ENCODE data around the gene NUDCD3. TPM values are rescaled to one million over a fixed set of nuclear protein-coding genes. Genes with fewer than 3 reads are reported as not detected.

NUDCD3 gene
- total and polyA plus RNA-seq, 2 experiments from 2014 or later = 35.7 to 42.7 TPM

DNA sequence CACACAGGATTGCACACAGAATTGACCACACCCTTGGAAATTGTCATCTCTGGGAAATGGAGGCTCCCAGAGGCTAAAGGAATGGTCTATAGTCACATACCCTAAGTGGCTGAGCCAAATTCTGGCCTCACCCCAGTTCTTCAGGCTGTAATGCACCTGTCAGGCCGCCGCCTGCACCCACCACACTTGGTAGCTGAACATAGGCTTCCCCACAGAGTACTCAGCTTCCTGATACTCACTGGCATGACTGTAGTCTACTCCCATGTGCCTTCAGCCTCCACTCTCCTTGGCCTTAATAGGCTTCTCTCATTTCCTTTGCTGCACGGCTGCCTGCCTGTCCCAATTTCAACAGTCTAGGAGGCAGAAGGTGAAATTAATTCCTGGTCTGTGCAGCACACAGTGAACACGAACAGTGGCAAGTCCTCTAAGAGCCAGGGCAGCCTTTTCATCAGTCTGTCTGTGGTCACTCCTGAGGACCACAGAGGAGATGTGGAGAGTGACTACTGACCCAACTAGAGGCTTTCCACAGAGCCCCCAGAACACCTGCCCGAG is 42.5 kb downstream of the NUDCD3 start:
- no peak for TF ChIP-seq EZH2phosphoT487 (IDR thresholded peaks at IDR 0.05; ENCODE audit: unreplicated experiment)
- TF ChIP-seq, protein P1, sequence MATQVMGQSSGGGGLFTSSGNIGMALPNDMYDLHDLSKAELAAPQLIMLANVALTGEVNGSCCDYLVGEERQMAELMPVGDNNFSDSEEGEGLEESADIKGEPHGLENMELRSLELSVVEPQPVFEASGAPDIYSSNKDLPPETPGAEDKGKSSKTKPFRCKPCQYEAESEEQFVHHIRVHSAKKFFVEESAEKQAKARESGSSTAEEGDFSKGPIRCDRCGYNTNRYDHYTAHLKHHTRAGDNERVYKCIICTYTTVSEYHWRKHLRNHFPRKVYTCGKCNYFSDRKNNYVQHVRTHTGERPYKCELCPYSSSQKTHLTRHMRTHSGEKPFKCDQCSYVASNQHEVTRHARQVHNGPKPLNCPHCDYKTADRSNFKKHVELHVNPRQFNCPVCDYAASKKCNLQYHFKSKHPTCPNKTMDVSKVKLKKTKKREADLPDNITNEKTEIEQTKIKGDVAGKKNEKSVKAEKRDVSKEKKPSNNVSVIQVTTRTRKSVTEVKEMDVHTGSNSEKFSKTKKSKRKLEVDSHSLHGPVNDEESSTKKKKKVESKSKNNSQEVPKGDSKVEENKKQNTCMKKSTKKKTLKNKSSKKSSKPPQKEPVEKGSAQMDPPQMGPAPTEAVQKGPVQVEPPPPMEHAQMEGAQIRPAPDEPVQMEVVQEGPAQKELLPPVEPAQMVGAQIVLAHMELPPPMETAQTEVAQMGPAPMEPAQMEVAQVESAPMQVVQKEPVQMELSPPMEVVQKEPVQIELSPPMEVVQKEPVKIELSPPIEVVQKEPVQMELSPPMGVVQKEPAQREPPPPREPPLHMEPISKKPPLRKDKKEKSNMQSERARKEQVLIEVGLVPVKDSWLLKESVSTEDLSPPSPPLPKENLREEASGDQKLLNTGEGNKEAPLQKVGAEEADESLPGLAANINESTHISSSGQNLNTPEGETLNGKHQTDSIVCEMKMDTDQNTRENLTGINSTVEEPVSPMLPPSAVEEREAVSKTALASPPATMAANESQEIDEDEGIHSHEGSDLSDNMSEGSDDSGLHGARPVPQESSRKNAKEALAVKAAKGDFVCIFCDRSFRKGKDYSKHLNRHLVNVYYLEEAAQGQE (IDR thresholded peaks at IDR 0.05; ENCODE audit: unreplicated experiment) = no peak
- no peak for TF ChIP-seq CREB1 (CRISPR knock-in tag; IDR thresholded peaks at IDR 0.05; ENCODE audit: low read depth)
- TF ChIP-seq, protein P2, sequence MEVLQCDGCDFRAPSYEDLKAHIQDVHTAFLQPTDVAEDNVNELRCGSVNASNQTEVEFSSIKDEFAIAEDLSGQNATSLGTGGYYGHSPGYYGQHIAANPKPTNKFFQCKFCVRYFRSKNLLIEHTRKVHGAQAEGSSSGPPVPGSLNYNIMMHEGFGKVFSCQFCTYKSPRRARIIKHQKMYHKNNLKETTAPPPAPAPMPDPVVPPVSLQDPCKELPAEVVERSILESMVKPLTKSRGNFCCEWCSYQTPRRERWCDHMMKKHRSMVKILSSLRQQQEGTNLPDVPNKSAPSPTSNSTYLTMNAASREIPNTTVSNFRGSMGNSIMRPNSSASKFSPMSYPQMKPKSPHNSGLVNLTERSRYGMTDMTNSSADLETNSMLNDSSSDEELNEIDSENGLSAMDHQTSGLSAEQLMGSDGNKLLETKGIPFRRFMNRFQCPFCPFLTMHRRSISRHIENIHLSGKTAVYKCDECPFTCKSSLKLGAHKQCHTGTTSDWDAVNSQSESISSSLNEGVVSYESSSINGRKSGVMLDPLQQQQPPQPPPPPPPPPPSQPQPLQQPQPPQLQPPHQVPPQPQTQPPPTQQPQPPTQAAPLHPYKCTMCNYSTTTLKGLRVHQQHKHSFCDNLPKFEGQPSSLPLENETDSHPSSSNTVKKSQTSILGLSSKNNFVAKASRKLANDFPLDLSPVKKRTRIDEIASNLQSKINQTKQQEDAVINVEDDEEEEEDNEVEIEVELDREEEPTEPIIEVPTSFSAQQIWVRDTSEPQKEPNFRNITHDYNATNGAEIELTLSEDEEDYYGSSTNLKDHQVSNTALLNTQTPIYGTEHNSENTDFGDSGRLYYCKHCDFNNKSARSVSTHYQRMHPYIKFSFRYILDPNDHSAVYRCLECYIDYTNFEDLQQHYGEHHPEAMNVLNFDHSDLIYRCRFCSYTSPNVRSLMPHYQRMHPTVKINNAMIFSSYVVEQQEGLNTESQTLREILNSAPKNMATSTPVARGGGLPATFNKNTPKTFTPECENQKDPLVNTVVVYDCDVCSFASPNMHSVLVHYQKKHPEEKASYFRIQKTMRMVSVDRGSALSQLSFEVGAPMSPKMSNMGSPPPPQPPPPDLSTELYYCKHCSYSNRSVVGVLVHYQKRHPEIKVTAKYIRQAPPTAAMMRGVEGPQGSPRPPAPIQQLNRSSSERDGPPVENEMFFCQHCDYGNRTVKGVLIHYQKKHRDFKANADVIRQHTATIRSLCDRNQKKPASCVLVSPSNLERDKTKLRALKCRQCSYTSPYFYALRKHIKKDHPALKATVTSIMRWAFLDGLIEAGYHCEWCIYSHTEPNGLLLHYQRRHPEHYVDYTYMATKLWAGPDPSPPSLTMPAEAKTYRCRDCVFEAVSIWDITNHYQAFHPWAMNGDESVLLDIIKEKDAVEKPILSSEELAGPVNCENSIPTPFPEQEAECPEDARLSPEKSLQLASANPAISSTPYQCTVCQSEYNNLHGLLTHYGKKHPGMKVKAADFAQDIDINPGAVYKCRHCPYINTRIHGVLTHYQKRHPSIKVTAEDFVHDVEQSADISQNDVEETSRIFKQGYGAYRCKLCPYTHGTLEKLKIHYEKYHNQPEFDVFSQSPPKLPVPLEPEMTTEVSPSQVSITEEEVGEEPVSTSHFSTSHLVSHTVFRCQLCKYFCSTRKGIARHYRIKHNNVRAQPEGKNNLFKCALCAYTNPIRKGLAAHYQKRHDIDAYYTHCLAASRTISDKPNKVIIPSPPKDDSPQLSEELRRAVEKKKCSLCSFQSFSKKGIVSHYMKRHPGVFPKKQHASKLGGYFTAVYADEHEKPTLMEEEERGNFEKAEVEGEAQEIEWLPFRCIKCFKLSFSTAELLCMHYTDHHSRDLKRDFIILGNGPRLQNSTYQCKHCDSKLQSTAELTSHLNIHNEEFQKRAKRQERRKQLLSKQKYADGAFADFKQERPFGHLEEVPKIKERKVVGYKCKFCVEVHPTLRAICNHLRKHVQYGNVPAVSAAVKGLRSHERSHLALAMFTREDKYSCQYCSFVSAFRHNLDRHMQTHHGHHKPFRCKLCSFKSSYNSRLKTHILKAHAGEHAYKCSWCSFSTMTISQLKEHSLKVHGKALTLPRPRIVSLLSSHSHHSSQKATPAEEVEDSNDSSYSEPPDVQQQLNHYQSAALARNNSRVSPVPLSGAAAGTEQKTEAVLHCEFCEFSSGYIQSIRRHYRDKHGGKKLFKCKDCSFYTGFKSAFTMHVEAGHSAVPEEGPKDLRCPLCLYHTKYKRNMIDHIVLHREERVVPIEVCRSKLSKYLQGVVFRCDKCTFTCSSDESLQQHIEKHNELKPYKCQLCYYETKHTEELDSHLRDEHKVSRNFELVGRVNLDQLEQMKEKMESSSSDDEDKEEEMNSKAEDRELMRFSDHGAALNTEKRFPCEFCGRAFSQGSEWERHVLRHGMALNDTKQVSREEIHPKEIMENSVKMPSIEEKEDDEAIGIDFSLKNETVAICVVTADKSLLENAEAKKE (CRISPR knock-in tag; IDR thresholded peaks at IDR 0.05) = no peak
- TF ChIP-seq JUNB (IDR thresholded peaks at IDR 0.05; ENCODE audit: unreplicated experiment) = no peak
- TF ChIP-seq STAT1 (IDR thresholded peaks at IDR 0.05; ENCODE audit: unreplicated experiment) = no peak
- TF ChIP-seq ZNF331 (CRISPR knock-in tag; IDR thresholded peaks at IDR 0.05; ENCODE audit: low read depth) = no peak
- TF ChIP-seq EZH2 (IDR thresholded peaks at IDR 0.05; ENCODE audit: low read depth, unreplicated experiment) = no peak
- no peak for TF ChIP-seq POLR2AphosphoS5 (IDR thresholded peaks at IDR 0.05; ENCODE audit: low read depth)
- TF ChIP-seq, protein P3, sequence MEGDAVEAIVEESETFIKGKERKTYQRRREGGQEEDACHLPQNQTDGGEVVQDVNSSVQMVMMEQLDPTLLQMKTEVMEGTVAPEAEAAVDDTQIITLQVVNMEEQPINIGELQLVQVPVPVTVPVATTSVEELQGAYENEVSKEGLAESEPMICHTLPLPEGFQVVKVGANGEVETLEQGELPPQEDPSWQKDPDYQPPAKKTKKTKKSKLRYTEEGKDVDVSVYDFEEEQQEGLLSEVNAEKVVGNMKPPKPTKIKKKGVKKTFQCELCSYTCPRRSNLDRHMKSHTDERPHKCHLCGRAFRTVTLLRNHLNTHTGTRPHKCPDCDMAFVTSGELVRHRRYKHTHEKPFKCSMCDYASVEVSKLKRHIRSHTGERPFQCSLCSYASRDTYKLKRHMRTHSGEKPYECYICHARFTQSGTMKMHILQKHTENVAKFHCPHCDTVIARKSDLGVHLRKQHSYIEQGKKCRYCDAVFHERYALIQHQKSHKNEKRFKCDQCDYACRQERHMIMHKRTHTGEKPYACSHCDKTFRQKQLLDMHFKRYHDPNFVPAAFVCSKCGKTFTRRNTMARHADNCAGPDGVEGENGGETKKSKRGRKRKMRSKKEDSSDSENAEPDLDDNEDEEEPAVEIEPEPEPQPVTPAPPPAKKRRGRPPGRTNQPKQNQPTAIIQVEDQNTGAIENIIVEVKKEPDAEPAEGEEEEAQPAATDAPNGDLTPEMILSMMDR (conservative IDR thresholded peaks at IDR 0.05; ENCODE audit: low read depth in 2 of 2) = no peak
- TF ChIP-seq, protein P4, sequence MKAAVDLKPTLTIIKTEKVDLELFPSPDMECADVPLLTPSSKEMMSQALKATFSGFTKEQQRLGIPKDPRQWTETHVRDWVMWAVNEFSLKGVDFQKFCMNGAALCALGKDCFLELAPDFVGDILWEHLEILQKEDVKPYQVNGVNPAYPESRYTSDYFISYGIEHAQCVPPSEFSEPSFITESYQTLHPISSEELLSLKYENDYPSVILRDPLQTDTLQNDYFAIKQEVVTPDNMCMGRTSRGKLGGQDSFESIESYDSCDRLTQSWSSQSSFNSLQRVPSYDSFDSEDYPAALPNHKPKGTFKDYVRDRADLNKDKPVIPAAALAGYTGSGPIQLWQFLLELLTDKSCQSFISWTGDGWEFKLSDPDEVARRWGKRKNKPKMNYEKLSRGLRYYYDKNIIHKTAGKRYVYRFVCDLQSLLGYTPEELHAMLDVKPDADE (IDR thresholded peaks at IDR 0.05) = no peak
- TF ChIP-seq ZNF114 (CRISPR knock-in tag; IDR thresholded peaks at IDR 0.05) = no peak
- TF ChIP-seq NANOG (IDR thresholded peaks at IDR 0.05; ENCODE audit: borderline replicate concordance) = no peak
- Mint-ChIP-seq H3K27ac (no peak overlapping the region), H3K4me1 (peaks cover 11% of the 10 kb centered on the region), H3K36me3 (ENCODE audit: low read depth) (peaks cover 16% of the 10 kb centered on the region), H3K9me3 (no peaks in the 10 kb centered on the region), H3K4me3 (no peak overlapping the region), H3K27me3 (ENCODE audit: insufficient read depth, low read depth, poor library complexity) (no peaks in the 10 kb centered on the region)
- Histone ChIP-seq H3K4me3 (no peak overlapping the region), H3K27ac (ENCODE audit: low read depth) (no peak overlapping the region), H2AFZ (no peak overlapping the region), H3K79me2 (replicated peaks; ENCODE audit: insufficient read depth) (peaks cover 71% of the 10 kb centered on the region), H3K9me2 (ENCODE audit: insufficient read depth) (no peaks in the 10 kb centered on the region), H3K27me3 (ENCODE audit: insufficient read depth) (no peaks in the 10 kb centered on the region), H4K20me1 (replicated peaks; ENCODE audit: insufficient read depth) (peaks cover 28% of the 10 kb centered on the region), H3F3A (replicated peaks; ENCODE audit: low read depth) (no peaks in the 10 kb centered on the region), H3K4me2 (no peak overlapping the region), H3K4me1 (ENCODE audit: insufficient read depth) (peaks cover 13% of the 10 kb centered on the region; the same call in 1 of the 2 replicates), H3K36me3 (ENCODE audit: insufficient read depth) (no peaks in the 10 kb centered on the region)
- ATAC-seq = no peak
- DNase-seq (ENCODE audit: low spot score) = no peak
